GM21367 (cell line): Measurements from ENCODE around the gene SLC18A2.

Experiments
- ATAC-seq: cut with Tn5 transposase; IDR thresholded peaks from one replicate; pipeline ENCODE4 v1.9.1; 2021; ENCODE audit not compliant: unreplicated experiment

SLC18A2 gene

GRCh38 chr10:117237401-117237991, 3.4 kb upstream of the SLC18A2 start:
- no peak for ATAC-seq

GRCh38 chr10:117239051-117239450, 1.9 kb upstream of the SLC18A2 start:
- no peak for ATAC-seq

DNA sequence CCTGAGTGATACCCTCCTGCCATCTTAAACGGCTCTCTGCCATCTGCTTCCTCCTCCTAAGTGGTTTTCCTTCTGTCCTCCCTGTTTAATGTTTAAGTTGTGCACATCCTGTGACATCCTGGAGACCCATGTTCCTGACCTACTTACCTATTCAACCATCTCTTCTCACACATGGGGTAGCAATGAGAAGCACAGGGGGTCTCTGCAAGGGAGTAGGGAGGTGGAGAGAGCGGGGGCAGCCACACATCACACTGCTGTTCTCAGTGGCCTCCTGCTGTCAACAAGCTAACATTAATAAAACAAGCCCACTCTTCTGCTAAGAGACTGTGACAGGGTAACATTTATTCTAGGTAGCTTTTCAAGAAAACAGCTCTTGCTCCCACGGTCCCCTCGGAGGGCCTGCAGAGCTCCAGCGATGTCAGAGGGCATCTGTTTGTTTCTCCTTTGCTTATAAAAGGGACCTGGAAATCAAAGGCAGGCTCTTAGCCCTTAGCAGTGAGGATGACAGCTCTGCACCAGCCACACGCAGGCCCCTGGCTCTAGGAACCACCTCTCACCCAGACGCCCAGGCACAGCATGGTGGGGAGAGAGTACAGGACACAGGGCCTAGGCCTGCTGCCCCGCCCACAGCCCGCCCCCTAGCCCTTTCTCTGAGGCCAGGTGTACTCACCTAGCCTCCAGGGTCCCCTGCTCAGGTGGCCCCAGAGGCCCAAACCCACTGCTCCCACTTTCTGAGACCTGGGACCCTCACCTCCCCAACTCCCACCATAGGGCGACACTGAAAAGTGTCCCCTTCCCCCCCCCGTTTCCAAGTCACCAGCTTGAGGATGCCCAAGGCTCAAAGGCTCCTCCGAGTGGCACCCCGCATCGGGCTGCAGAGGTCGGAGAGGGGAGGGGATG, 943 bp upstream of the SLC18A2 start:
- no peak for ATAC-seq

GRCh38 chr10:117241541-117242462, 888 bp downstream of the SLC18A2 start:
- ATAC-seq: no peak

GRCh38 chr10:117242463-117242832, 1.5 kb downstream of the SLC18A2 start:
- ATAC-seq: no peak

DNA sequence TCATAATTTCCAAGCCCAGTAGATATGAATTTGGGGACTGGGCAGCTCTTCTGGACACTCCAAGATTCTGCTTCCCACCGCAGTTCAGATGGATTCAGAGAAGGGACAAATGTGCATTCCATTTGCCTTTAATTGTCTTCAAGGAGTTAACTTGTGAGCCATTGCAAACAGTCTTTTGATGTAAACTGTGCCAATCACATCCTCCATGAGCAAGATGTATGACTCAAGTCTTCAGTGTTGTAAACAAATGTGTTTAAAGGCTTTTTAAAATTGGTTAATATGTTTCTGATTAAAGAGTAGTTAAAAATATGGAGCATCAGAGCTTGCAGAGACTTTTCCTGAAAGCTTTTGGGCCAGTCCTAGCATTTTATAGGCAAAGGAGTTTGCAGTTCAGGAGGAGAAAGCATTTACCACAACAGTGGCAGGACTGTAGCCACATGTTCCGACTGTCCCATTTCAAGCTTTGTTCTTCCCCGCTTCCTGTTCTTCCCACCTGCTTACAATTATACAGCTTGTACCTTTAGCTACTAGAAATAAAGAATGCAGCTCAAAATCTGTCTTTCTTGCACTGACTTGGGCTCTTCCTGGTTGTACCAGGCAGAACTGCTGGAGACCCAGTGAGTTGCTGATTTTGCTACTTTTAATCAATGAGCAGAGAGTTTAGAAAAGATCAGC, 6.2 kb downstream of the SLC18A2 start:
- no peak for ATAC-seq

- ATAC-seq: no peak
These were observed 8.0 kb downstream of the SLC18A2 start for GRCh38 chr10:117248750-117249465.

GRCh38 chr10:117249493-117250093, 8.7 kb downstream of the SLC18A2 start:
- ATAC-seq: no peak

DNA sequence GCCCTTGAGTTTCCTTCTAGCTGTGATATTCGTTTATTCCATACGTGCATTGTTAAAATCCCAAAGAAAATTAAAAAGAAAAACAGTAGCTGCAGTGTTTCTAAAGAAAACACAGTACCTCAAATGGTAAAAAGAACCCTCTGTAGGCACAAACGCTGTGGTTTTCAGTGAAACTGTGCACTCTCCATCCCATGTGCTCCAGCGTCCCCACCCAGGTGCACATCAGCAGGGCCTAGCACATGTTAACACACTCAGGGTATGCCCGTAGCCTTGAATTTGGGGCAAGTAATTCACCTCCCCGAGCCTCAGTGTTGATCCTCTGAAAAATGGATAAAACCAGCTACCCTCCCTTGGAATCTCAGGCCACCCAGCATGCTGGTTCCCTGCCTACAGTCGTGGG, 9.5 kb downstream of the SLC18A2 start:
- no peak for ATAC-seq

DNA sequence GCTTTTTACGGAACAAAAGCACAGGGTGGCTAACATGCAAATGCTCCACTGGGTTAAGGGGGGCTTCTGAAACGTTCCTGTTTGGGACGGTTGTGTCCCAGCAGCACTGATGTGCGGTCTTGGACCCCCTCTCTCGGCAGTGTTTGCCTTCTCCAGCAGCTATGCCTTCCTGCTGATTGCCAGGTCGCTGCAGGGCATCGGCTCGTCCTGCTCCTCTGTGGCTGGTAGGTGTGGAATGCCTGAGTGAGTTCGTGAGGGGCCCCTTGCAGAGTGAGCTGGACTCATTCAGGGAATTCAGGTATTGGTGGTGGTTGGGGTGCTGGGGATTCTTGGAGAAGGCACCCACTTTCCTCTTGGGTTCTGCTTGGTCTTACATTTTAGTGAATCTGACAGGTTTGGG, 13.0 kb downstream of the SLC18A2 start:
- ATAC-seq: no peak

- ATAC-seq: no peak
These were observed 13.4 kb downstream of the SLC18A2 start for GRCh38 chr10:117254338-117254737.

GRCh38 chr10:117254774-117255735, 14.1 kb downstream of the SLC18A2 start:
- no peak for ATAC-seq

- ATAC-seq: no peak
These were observed 15.0 kb downstream of the SLC18A2 start for GRCh38 chr10:117255835-117256460.

DNA sequence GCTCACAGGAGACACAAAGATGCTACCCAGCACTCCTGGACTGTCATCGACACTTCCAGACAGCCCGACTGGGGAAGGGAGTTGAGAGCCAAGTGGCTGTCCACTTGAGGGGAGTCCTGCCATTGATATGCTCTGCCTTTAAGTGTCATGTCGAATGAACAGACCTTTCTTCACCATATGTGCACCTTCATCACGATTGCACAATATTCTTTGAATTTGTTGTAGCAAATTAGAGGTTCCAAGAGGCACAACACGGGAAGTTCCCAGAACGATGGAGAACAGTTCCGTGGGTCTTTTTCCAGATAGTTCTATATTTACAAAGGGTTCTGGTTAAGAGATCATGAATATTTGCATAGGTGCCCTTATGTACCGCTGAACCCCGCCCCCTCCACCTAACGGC, 16.0 kb downstream of the SLC18A2 start:
- ATAC-seq: no peak

- ATAC-seq: no peak
These were observed 16.8 kb downstream of the SLC18A2 start for GRCh38 chr10:117257721-117258120.

GRCh38 chr10:117259279-117259678, 18.4 kb downstream of the SLC18A2 start:
- ATAC-seq: no peak

DNA sequence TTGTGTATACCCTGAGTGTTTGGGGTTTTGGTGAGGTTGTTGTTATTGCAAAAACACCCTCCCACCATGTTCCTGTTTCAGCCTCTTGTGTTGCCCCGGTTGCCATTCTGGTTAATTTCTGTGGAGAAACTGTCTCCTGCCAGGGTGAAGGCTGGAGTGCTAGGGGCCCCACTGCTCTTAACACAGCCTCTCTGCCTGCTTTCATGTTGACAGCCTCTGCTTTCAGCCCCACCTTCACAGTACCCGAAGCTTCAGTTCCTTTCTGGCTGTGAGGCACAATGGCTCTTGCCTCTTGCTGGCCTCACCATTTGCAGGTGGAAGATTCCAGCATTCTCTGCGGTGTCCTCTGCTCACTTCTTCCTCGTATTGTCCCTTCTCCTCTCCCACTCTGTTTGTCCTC, 19.2 kb downstream of the SLC18A2 start:
- ATAC-seq: no peak

GRCh38 chr10:117261501-117261900, 20.6 kb downstream of the SLC18A2 start:
- no peak for ATAC-seq
